Endothelial cell of umbilical vein (primary cell): Measurements from ENCODE around the gene BOLL. TPM values are rescaled to one million over a fixed set of nuclear protein-coding genes. Genes with fewer than 3 reads are reported as not detected.

Experiments used
- BruUV-seq: library from RNA; stranded (reverse); fragments of 400-500 nt; replicated peaks from 2 replicates; lab custom pipeline; 2021; lab: Mats Ljungman, UMichigan
- CTCF ChIA-PET: fragments of 300-600, 350-600 bp; sonication (Branson Sonifier 250); formaldehyde crosslinking; loops from one replicate; lab custom pipeline; 2021; ENCODE audit warnings: antibody characterized with exemption, inconsistent platforms; lab: Charles Lee
- POLR2A ChIA-PET: fragments of 300-600, 350-600 bp; sonication (Branson Sonifier 250); formaldehyde crosslinking; loops from one replicate; lab custom pipeline; 2021; ENCODE audit warnings: antibody characterized with exemption, inconsistent platforms; lab: Charles Lee
- DNase-seq: peaks from one replicate; pipeline ENCODE4 v3.0.0-alpha.2; 2011; ENCODE audit warnings: low read depth, low spot score
- FAIRE-seq: peaks from 2 replicates; lab custom pipeline; 2011; peaks lifted over from hg19 to GRCh38; lab: Jason Lieb, UNC
- H2AFZ ChIP-seq: 2 replicates; pipeline ENCODE4 v1.6.0; 2012; ENCODE audit warnings: low read depth, low read length, control low read depth, inconsistent platforms
- H3K27ac ChIP-seq: 2 replicates; pipeline ENCODE4 v1.5.1; 2011; ENCODE audit warnings: low read depth, mild to moderate bottlenecking, control low read depth, low read length, moderate library complexity; ENCODE audit not compliant: insufficient read depth
- H3K27me3 ChIP-seq, 2 experiments: 2 replicates each; pipeline versions ENCODE4 v1.6.0 to v1.6.1; 2011; ENCODE audit warnings: low read length in 2 of 2, mixed read lengths in 1 of 2; ENCODE audit not compliant: control insufficient read depth in 2 of 2, insufficient read depth in 2 of 2
- H3K36me3 ChIP-seq, 2 experiments: 2 replicates in 1 of 2; 3 replicates in 1 of 2; pipeline ENCODE4 v1.5.1; 2011; ENCODE audit warnings: low read length in 2 of 2, mild to moderate bottlenecking in 1 of 2, moderate library complexity in 1 of 2; ENCODE audit not compliant: control insufficient read depth in 2 of 2, insufficient read depth in 2 of 2; ENCODE audit errors: extremely low read depth in 1 of 2
- H3K4me1 ChIP-seq: 3 replicates; pipeline ENCODE4 v1.5.1; 2011; ENCODE audit warnings: mild to moderate bottlenecking, low read length; ENCODE audit not compliant: control insufficient read depth, insufficient read depth; ENCODE audit errors: extremely low read depth
- H3K4me2 ChIP-seq: 2 replicates; pipeline ENCODE4 v1.6.1; 2011; ENCODE audit warnings: low read length, control low read depth, mixed read lengths; ENCODE audit not compliant: insufficient read depth
- H3K4me3 ChIP-seq, 3 experiments: fragments of 200-600 bp in 1 of 3; sonication (generic), shearing (Covaris generic) in 1 of 3; replicated peaks in 1 of 3; 2 replicates each; pipeline ENCODE4 v1.5.1; 2011 to 2016; ENCODE audit warnings: control low read depth in 3 of 3, low read length in 3 of 3, mild to moderate bottlenecking in 2 of 3, inconsistent platforms in 1 of 3, low read depth in 1 of 3, moderate library complexity in 1 of 3; ENCODE audit not compliant: insufficient read depth in 1 of 3
- H3K79me2 ChIP-seq: 2 replicates; pipeline ENCODE4 v1.6.0; 2012; ENCODE audit warnings: low read length, inconsistent platforms; ENCODE audit not compliant: control insufficient read depth, insufficient read depth
- H3K9ac ChIP-seq: replicated peaks from 2 replicates; pipeline ENCODE3; 2011; ENCODE audit warnings: low read length, control low read depth; ENCODE audit not compliant: insufficient read depth; ENCODE audit errors: extremely low read depth
- H3K9me1 ChIP-seq: replicated peaks from 3 replicates; pipeline ENCODE4 v1.6.0; 2011; ENCODE audit warnings: mild to moderate bottlenecking, low read length; ENCODE audit not compliant: control insufficient read depth, insufficient read depth; ENCODE audit errors: extremely low read depth
- H3K9me3 ChIP-seq: replicated peaks from 2 replicates; pipeline ENCODE4 v1.5.1; 2012; ENCODE audit warnings: low read length, inconsistent platforms; ENCODE audit not compliant: control insufficient read depth, insufficient read depth
- H4K20me1 ChIP-seq: replicated peaks from 2 replicates; pipeline ENCODE3; 2011; ENCODE audit warnings: mild to moderate bottlenecking, low read length; ENCODE audit not compliant: control insufficient read depth, insufficient read depth; ENCODE audit errors: extremely low read depth
- FOS ChIP-seq: IDR thresholded peaks from 2 replicates; pipeline ENCODE4 v1.6.1; 2011; ENCODE audit warnings: mild to moderate bottlenecking, low read length, moderate library complexity, borderline replicate concordance; ENCODE audit not compliant: insufficient read depth
- GATA2 ChIP-seq: IDR thresholded peaks from 2 replicates; pipeline ENCODE4 v1.7.0; 2011; ENCODE audit warnings: low read depth, mild to moderate bottlenecking, moderate library complexity, mixed read lengths, low read length; ENCODE audit not compliant: insufficient read length, insufficient read depth
- MYC ChIP-seq: IDR thresholded peaks from one replicate; pipeline ENCODE4 v1.6.1; 2011; ENCODE audit warnings: mild to moderate bottlenecking, low read depth, low read length
- dilution Hi-C: fragments of 300-500 bp; cut with MboI; formaldehyde crosslinking; loops from one replicate; pipeline ENCODE4 v1.15.0; 2019; ENCODE audit warnings: low sequenced_read_pairs; ENCODE audit not compliant: extremely low pct_ligation_motif_present
- intact Hi-C: fragments of 100-400 bp; cut with micrococcal nuclease; formaldehyde crosslinking; loops from one replicate; pipeline ENCODE4 v1.10.0; 2022
- polyA plus RNA-seq, 4 experiments: library from polyadenylated mRNA; depleted of rRNA in 3 of 4; stranded (reverse) in 3 of 4; unstranded in 1 of 4; fragments of >200 nt; gene quantifications; 2 replicates each; pipeline versions ENCODE4 v1.2.1 to v1.2.3, GENCODE V29; 2011 to 2012; ENCODE audit warnings: missing spikeins in 1 of 4
- total RNA-seq: library from RNA; stranded (reverse); gene quantifications from 2 replicates; pipeline ENCODE4 v1.2.3, GENCODE V29; 2021
- TF ChIP-seq, protein P1 (sequence below), 2 donors: IDR thresholded peaks; 1 replicate in 1 of 2; 2 replicates in 1 of 2; pipeline ENCODE4 v1.5.1; 2011; ENCODE audit warnings: low read length in 2 of 2, mild to moderate bottlenecking in 2 of 2, moderate library complexity in 2 of 2, control low read depth in 1 of 2, inconsistent platforms in 1 of 2, low read depth in 1 of 2; ENCODE audit not compliant: insufficient read depth in 1 of 2; ENCODE audit errors: extremely low read depth in 1 of 2

BOLL gene
- total and polyA plus RNA-seq, 2 donors (not counting 3 experiments of a cell fraction or from before 2014, with no cell fraction given): not detected

- H2AFZ ChIP-seq: no peak overlapping the region
- no peaks in the 10 kb centered on the region for H3K79me2 ChIP-seq
- TF ChIP-seq MYC (no peak), GATA2 (peak; percentile 45)
- no peaks in the 10 kb centered on the region for H3K36me3 ChIP-seq
- H3K9me3 ChIP-seq: no peaks in the 10 kb centered on the region
- BruUV-seq: no TSS peak
- ChIA-PET CTCF (interaction anchor here (0.8 to 3.0 kb wide), 6 partner anchors 10 to 313 kb away, joined by 3 to 13 read pairs (median 4); no protein-coding TSS in a partner anchor), POLR2A (no interaction called here)
- H3K27ac ChIP-seq: no peak overlapping the region
- H3K4me3 ChIP-seq: no peak overlapping the region
- dilution Hi-C loops (no loop called here), intact Hi-C loops (no loop called here)
- H3K4me2 ChIP-seq: no peak overlapping the region
- FAIRE-seq: peak; percentile 69
- peaks cover 2% of the 10 kb centered on the region for H3K4me1 ChIP-seq
- no peak overlapping the region for H3K9ac ChIP-seq
- DNase-seq: peak; percentile 62
- no peaks in the 10 kb centered on the region for H3K27me3 ChIP-seq
- H3K9me1 ChIP-seq: no peaks in the 10 kb centered on the region
- no peaks in the 10 kb centered on the region for H4K20me1 ChIP-seq
Measured at GRCh38 chr2:197814526-197814925, 29.4 kb upstream of the BOLL start.

- intact Hi-C loops (loop anchor here (1.0 kb wide), 1 partner anchor 8 kb away; no protein-coding TSS in a partner anchor), dilution Hi-C loops (no loop called here)
- Histone ChIP-seq H4K20me1 (no peaks in the 10 kb centered on the region), H3K4me1 (peaks cover 2% of the 10 kb centered on the region), H3K9me3 (no peaks in the 10 kb centered on the region), H3K79me2 (no peaks in the 10 kb centered on the region), H3K27ac (no peak overlapping the region), H3K9ac (no peak overlapping the region), H3K9me1 (no peaks in the 10 kb centered on the region), H3K27me3 (no peaks in the 10 kb centered on the region), H2AFZ (no peak overlapping the region), H3K4me3 (no peak overlapping the region), H3K4me2 (no peak overlapping the region), H3K36me3 (no peaks in the 10 kb centered on the region)
- CTCF ChIA-PET: interaction anchor here (0.6 to 3.0 kb wide), 17 partner anchors 9 to 483 kb away, joined by 3 to 17 read pairs (median 5); partner anchors contain the start of gene PLCL1
- POLR2A ChIA-PET: no interaction called here
- DNase-seq (peak; percentile 33), FAIRE-seq (peak; percentile 60)
- TF ChIP-seq, protein P1, sequence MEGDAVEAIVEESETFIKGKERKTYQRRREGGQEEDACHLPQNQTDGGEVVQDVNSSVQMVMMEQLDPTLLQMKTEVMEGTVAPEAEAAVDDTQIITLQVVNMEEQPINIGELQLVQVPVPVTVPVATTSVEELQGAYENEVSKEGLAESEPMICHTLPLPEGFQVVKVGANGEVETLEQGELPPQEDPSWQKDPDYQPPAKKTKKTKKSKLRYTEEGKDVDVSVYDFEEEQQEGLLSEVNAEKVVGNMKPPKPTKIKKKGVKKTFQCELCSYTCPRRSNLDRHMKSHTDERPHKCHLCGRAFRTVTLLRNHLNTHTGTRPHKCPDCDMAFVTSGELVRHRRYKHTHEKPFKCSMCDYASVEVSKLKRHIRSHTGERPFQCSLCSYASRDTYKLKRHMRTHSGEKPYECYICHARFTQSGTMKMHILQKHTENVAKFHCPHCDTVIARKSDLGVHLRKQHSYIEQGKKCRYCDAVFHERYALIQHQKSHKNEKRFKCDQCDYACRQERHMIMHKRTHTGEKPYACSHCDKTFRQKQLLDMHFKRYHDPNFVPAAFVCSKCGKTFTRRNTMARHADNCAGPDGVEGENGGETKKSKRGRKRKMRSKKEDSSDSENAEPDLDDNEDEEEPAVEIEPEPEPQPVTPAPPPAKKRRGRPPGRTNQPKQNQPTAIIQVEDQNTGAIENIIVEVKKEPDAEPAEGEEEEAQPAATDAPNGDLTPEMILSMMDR (IDR thresholded peaks at IDR 0.05; ENCODE audit: extremely low read depth in 1 of 2, insufficient read depth in 1 of 2, low read depth in 1 of 2, low read length in 2 of 2): peak; percentile 30 to 46
- TF ChIP-seq MYC (no peak), FOS (peak; percentile 55)
- no TSS peak for BruUV-seq
Measured at GRCh38 chr2:197813093-197813787, 28.1 kb upstream of the BOLL start.
